A673 (cell line): Measurements from ENCODE around the gene UGT1A8. TPM values are rescaled to one million over a fixed set of nuclear protein-coding genes. Genes with fewer than 3 reads are reported as not detected.
"Not testable (repeated sequence)": the region's sequence is repeated elsewhere in the genome, so short reads cannot be mapped to it uniquely, and the experiment has no call there.

Experiments used
- BruUV-seq: library from RNA; stranded (reverse); fragments of 400-500 nt; replicated peaks from 2 replicates; lab custom pipeline; 2021; lab: Mats Ljungman, UMichigan
- CTCF ChIA-PET: fragments of 300-600 bp; sonication (Branson Sonifier 250); formaldehyde crosslinking; loops from one replicate; lab custom pipeline; 2022; ENCODE audit warnings: antibody characterized with exemption; lab: Charles Lee
- POLR2A ChIA-PET: fragments of 300-600 bp; sonication (Branson Sonifier 250); formaldehyde crosslinking; loops from one replicate; lab custom pipeline; 2022; ENCODE audit warnings: antibody characterized with exemption; ENCODE audit not compliant: low non-redundant PET; lab: Charles Lee
- DNase-seq: peaks from one replicate; pipeline ENCODE4 v3.0.0-alpha.2; 2015; ENCODE audit warnings: low spot score
- H3K27ac ChIP-seq: fragments of 200-600 bp; sonication (generic); 2 replicates; pipeline ENCODE4 v1.5.1; 2016; ENCODE audit warnings: mixed run types, low read depth, mild to moderate bottlenecking, mixed read lengths, antibody characterized with exemption, low read length; ENCODE audit not compliant: poor library complexity, severe bottlenecking
- H3K27me3 ChIP-seq: fragments of 200-600 bp; sonication (generic); replicated peaks from 2 replicates; pipeline ENCODE4 v1.6.1; 2017; ENCODE audit warnings: mixed run types, low read depth, mild to moderate bottlenecking, mixed read lengths, antibody characterized with exemption, low read length; ENCODE audit not compliant: insufficient read depth, poor library complexity
- H3K36me3 ChIP-seq: fragments of 200-600 bp; sonication (generic); 2 replicates; pipeline ENCODE4 v1.6.1; 2016; ENCODE audit warnings: mixed run types, mild to moderate bottlenecking, mixed read lengths, antibody characterized with exemption, low read length; ENCODE audit not compliant: insufficient read depth, poor library complexity, severe bottlenecking
- H3K4me1 ChIP-seq: fragments of 200-600 bp; sonication (generic); 2 replicates; pipeline ENCODE4 v1.6.1; 2017; ENCODE audit warnings: mixed run types, mild to moderate bottlenecking, mixed read lengths, antibody characterized with exemption, low read length; ENCODE audit not compliant: insufficient read depth, poor library complexity, severe bottlenecking
- H3K4me3 ChIP-seq: fragments of 200-600 bp; sonication (generic); 2 replicates; pipeline ENCODE4 v1.5.1; 2016; ENCODE audit warnings: low read depth, mixed run types, mild to moderate bottlenecking, mixed read lengths, low read length; ENCODE audit not compliant: poor library complexity, severe bottlenecking
- H3K9me3 ChIP-seq: fragments of 200-600 bp; sonication (generic); 2 replicates; pipeline ENCODE4 v1.6.1; 2016; ENCODE audit warnings: mixed run types, low read depth, mild to moderate bottlenecking, mixed read lengths, antibody characterized with exemption, low read length; ENCODE audit not compliant: poor library complexity, severe bottlenecking
- CTCF ChIP-seq: fragments of 300-800, 200-600 bp; sonication (generic); conservative IDR thresholded peaks from 2 replicates; pipeline ENCODE4 v1.5.1; 2017; ENCODE audit warnings: low read depth, mild to moderate bottlenecking, antibody characterized with exemption, low read length, moderate library complexity, mixed read lengths
- EZH2 ChIP-seq: fragments of 200-600 bp; sonication (generic); IDR thresholded peaks from 2 replicates; pipeline ENCODE4 v1.6.1; 2017; ENCODE audit warnings: borderline replicate concordance, low read depth, mild to moderate bottlenecking, mixed read lengths, antibody characterized with exemption, low read length; ENCODE audit not compliant: poor library complexity, severe bottlenecking
- intact Hi-C: fragments of 100-400 bp; cut with micrococcal nuclease; formaldehyde crosslinking; loops from one replicate; pipeline ENCODE4 v1.10.0; 2022; ENCODE audit not compliant: unreplicated experiment
- total RNA-seq: library from RNA; stranded (reverse); gene quantifications from 2 replicates; pipeline ENCODE4 v1.2.3, GENCODE V29; 2021

Gene UGT1A8
- total RNA-seq, 1 experiment from 2014 or later, result not detected

- H3K9me3 ChIP-seq, result no peaks in the 10 kb centered on the region
- TF ChIP-seq CTCF (no peak), EZH2 (no peak)
Observed at GRCh38 chr2:233743464-233744259, 126.2 kb downstream of the UGT1A8 start.

GRCh38 chr2:233745073-233745755 lies 127.8 kb downstream of the UGT1A8 start:
- DNase-seq, result no peak
- H3K9me3 ChIP-seq, result no peaks in the 10 kb centered on the region
- BruUV-seq, result no TSS peak
- no peak for TF ChIP-seq EZH2
- no peak for TF ChIP-seq CTCF
- no peak overlapping the region for H3K27ac ChIP-seq
- ChIA-PET CTCF (no interaction called here), POLR2A (no interaction called here)
- no peaks in the 10 kb centered on the region for H3K4me1 ChIP-seq
- H3K4me3 ChIP-seq, result no peak overlapping the region
- intact Hi-C loops, result no loop called here
- no peaks in the 10 kb centered on the region for H3K36me3 ChIP-seq
- no peaks in the 10 kb centered on the region for H3K27me3 ChIP-seq

More at GRCh38 chr2:233743464-233744259, 126.2 kb downstream of the UGT1A8 start:
- Histone ChIP-seq H3K4me3 (no peak overlapping the region), H3K36me3 (no peaks in the 10 kb centered on the region), H3K27me3 (no peaks in the 10 kb centered on the region), H3K4me1 (no peaks in the 10 kb centered on the region), H3K27ac (no peak overlapping the region)
- CTCF ChIA-PET, result no interaction called here
- intact Hi-C loops, result no loop called here
- POLR2A ChIA-PET, result no interaction called here
- DNase-seq, result no peak
- no TSS peak for BruUV-seq

GRCh38 chr2:233745838-233746237 lies 128.4 kb downstream of the UGT1A8 start:
- H3K36me3 ChIP-seq, DNase-seq, POLR2A ChIA-PET, H3K27ac ChIP-seq, CTCF ChIA-PET, H3K9me3 ChIP-seq, intact Hi-C loops, BruUV-seq, H3K27me3 ChIP-seq, H3K4me1 ChIP-seq, H3K4me3 ChIP-seq: not testable (repeated sequence)
